ENCODE data around the gene SETD3.

SETD3 gene

DNA sequence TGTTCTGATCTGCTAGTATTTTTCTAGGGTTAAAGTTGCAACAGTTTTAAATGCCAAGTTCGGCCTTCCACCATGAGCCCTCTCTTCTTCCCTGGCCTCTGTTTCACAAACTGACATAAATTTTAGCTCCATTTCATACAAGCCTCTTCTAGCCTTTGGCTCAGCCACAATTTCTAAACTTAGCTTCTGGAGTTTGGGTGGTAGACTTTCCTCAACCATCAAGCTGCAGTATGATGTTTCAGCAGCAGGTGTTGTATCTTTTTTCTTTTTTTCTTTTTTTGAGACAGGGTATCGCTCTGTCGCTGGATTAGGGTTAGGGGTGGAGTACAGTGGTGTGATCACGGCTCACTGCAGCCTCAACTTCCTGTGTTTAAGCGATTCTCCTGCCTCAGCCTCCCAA is 29.4 kb downstream of the SETD3 start:
- no peak for DNase-seq

DNA sequence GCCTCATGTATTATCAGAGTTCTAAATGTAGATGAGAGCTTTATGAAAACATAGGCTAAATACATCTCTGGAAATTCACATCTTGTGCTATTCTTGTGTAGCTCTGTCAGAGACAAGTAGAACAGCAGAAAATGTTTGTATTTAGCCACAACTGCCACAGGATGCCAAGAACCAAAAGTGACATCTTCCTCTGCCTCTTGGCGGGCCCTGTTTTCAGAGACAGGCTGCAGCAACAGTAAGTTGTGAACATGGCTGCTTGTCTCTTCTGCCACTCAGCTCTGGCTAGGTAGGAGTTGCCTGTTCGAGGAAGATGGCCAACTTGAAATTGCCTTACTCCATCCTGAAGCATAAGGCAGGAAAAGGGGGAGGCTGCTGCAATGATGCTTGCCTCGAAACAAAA is 30.4 kb downstream of the SETD3 start:
- DNase-seq = no peak

DNA sequence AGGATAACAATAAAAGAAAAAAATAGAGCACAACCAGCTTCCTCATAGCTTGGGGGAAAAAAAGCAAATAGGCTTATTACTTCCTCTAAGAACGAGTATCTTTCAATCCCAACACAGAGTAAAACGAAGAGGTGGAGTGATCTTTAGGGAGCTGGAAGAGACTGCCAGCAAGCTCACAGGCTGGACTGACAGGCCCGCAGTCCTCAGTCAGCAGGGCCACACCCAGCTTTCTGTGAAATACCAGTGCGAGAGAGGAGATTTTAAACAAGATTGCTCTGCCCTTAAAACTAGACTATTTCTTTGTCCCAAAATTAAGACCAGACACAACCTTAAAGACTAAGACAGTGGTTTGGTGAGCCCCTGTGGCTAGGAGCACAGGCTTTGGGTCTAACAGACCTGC is 32.9 kb downstream of the SETD3 start:
- DNase-seq = no peak

DNA sequence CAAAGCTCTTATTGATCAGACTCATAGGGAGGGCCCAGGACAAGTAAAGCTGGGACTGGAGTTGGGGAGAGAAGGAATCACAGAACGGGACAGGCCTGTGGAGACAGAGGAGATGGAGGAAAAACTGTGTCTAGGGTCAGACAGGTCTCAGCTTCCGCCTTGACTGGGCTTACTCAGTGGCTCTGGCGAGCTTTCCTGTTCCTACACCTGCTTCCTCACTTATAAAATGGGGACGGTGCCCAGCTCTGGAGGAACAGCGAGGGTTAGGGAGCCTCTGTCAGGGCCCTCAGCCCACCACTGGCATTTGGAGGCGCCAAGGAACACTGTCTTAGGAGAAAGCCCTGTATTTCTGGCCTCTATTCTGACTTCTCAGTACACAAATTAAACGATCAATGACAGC is 34.7 kb downstream of the SETD3 start:
- no peak for DNase-seq

DNA sequence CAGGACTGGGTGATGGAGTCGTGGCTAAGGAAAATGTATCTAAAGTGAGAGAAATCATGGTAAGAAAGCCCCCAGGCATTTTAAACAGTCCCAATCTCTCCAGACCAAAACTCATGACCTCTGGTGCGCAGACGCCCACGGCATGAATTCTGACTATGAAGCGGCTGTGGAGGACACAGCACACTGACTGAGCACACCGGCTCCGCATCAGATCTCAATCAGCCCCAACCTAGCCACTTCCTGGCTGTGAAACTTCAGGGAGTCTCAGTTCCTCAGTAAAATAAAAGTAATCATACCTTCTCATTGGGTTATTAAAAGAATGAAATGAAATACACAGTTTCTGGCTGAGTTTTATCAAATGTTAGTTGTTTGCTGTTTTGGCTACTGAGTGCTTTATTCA is 38.7 kb downstream of the SETD3 start:
- no peak for DNase-seq

DNA sequence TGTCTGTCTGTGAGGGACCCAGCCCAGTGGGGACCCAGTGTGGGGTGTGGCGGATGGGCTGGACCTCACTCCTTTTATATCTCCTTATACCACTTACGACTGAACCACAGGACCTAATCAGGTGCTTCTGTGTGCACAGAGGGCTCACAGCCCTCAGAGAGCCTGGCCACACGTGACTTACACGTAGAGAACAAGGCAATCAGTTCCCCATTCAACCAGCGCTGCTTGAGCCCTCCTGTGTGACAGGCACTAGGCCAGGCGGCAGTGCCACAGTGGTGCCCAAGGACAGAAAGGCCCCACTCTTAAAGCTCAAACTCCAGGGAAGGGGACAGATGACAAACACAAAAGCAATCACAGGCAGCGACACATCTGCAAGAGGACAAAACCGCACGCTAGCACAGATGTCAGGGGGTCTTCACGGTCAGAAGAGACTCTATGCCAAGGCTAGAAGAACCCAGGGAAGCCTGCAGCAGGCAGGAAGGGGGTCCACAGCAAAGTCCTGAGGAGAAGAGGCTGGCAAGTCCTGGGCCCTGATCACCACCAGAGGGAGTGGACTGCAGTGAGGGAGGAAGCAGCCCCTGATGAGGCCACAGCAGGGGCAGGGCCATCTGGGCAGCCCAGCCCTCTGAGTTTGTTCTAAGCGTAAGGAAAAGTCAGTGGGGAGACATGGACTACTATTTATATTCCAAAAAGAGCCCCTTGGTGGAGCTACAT is 39.3 kb downstream of the SETD3 start:
- DNase-seq = no peak

DNA sequence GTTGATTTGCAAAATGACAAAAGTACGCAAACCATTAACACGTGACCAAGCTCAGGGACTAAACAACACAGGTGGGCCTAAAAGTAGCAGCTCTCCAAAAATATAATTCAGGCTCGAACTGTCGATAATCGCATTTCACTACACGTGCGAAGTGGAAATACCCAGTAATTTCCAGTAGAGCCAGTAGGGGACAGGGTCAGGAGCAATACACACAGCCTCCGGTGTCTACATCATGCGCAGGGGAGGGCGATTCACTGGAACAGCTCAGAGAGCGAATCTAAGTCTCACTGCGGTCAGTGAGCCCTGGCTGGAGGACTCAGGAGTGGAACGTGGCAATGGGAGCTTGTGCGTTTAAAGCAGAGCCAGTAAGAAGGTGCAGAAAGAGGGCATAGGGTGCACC is 40.4 kb downstream of the SETD3 start:
- DNase-seq = no peak

DNA sequence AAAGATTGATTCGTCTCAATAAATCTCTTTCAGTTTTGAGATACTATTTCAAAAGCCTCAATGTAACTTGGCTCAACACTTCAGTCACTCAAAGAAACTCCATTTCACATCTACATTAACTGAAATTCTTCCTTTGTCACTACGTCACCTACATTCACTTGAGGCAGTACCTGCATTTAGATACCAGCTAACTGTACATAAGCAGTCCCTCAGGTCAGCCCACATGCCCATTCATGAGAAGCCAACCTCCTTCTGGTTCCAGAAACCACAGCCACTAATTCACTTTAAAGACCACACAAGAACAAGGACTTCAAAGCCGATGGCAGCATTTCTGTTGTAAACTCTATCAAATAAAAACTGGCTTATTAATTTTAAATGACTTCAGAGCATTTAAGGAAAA is 43.0 kb downstream of the SETD3 start:
- no peak for DNase-seq

DNA sequence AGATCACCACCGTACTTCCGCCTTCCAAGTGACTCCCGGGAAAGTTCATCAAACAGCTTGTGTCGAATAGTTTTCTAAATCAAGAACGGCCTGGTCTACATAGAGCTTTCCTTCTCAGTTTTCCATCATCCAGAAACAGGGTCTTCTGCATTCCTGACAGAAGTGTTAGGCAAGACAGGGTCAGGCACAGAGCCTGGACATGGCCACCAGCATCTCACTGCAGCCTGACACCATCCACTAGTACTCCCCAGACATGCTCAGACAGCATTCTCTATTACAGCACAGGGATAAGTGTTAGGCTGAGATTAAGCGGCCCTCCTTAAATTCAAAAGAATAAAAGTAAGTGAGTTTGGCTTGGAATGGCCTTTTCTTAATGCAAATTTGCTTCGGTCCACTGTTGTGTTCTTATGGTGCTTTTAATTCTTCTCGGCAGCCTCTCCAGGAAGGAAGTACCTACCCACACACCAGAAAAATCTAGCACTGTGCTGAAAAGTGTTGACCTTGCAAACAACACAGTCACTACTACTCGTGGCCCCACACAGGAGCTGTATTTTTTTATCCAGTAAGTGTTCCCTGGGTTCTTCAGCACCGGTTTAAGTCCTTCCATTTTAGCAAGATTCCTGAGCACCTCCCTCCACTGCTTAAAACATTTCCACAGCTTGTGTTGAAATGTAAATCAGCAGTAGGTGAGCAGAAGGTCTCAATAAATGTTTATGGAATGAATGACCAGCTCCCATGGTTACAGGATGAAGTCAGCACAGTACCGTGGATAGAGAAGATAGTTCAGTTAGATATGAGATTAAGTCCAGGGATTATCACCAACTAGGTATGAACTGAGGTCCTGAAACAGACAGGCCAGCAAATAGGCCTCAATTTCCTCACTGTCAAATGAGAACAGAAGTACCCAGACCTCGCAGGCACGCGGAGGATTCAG is 44.1 kb downstream of the SETD3 start:
- DNase-seq = no peak

DNA sequence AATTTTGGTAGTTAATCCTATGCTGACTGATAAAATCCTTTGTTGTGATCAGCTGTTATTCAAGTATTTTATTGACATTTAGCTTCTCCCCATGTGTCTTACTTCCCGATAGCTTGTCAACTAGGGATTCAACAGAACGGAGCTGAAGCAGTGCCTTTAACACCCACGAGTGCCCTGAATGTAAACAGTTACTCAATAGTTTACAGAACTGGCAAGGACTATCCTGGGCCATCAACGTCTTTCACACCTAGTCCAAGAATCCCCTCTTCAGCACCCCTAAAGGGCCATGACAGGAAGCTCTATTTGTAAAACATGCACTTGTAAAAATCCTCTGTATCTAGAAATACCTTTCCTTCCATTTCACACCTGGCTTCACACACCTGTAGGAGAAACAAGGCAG is 45.3 kb downstream of the SETD3 start:
- DNase-seq = no peak

DNA sequence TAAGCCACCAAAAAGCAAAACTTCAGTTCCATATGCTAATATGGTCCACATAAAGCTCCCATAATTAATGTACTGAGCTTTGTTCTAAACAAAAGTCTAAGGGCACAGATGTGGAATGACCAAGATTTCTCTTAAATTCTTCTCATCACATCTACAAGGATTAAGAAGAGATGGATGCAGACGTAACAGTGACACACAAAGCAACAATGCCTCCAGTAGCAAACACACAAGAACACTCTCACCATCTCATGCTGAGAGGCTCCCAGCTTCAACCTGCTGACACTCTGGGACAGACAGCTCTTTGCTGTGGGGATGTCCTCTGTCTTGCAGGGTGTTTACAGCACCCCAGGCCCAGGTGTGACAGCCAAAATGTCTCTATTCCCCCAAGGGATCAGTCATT is 48.2 kb downstream of the SETD3 start:
- DNase-seq = no peak

DNA sequence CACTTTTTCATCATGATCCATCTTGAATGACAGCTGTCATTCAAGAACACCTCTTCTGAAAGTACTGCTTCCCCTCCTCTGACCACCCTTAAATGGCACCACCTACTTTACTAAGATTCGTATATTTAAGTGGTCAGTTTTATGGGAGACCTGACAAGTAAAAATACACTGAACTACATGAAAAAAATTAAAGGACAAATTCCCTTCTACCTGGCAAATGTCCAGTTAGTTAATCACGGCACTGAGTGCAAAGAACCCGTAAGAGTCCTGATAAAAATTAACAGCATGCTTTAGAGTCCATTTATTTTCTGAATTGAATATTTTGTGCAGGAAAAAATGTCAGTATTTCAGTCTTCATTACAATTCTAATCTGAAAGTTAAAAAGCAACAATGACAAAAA is 48.7 kb downstream of the SETD3 start:
- DNase-seq = no peak

DNA sequence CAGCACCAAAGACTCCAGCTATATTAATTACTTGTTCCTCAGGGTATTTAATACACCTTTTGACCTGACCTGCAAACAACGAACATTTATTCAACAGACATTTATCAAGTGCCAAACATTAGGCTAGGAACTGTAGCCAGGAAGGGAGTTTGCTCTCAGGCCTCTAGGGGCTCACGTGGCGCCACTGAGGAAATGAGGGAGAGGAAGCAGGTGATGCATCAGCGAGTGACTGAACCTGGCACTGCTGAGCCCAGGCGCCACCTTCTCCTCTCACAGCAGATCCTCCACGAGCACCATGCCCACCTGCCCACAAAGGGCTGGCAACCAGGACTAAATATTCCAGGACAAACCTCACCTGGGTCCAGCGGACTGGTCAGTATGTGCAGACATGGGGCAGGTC is 50.2 kb downstream of the SETD3 start:
- DNase-seq = no peak

DNA sequence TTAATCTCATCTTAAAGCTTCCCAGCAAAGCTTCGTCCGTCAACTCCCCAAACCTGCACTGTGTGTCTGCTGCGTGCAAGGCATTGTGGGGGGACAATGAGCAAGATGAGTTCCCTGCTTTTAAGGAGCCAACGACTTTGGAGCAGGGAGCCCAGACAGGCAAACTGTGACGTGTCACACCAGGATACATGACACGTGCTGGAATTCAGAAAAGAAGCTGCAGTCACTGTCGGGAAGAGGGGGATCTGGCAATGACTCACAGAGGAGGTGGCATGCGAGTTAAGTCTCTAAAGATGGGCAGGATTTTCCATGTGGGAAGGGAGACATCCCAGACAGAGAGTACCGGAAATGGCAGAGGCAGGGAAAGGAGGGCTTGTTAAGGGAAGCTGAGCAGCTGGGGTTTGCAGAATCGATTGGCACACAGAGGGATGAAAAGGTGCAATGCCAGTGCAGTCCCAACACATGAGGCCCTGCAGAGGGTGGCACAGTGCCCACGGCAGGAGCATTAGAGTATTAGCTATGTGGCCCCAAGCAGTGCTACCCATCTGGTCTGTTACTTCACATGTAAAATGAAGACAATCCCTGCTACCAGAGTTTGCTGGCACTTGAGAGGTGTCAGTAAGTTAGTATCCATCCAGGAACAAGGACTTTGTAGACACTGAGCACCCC is 52.9 kb downstream of the SETD3 start:
- no peak for DNase-seq

DNA sequence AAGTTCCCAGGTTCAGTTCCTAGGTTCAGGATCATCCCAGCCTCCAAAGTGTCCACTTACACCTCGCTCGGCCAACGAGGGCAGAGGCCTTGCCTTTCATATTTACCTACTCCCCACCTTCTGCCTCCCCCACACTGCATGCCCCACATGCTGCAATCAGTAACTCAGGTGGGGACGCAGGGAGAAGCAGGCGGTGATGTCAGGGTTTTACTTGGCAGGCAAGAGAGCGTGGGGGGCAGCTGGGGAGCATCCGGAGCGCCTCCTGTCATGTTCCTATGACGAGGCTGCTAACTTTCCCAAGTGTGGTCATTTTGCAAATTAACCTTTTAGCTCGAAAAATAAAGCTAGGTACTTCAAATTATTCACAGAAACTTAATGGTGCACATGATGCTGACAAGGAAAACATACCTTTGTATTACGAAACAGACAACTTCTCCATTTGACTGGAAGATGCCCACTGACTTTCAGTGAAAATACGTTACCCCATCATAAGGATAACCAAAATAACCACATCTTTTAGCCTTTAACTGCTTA is 53.8 kb downstream of the SETD3 start:
- no peak for DNase-seq

DNA sequence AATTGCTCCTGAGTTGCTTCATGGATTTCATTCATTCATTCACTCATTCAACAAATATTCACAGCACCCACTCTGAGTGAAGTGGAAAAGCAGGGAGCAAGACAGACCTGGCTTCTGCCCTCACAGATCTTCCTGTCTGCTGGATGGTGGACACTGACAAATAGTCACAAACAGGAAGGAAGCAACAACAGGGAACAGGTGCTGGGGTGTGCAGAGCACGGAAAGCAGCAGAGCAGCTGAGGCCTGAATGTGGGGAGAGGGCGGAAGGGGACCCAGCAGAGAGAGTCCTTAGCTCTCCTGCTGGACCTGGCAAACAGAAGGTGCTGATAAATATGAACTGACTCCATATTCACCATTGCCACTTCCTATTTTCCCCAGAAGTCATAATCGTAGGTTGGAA is 54.4 kb downstream of the SETD3 start:
- no peak for DNase-seq

DNA sequence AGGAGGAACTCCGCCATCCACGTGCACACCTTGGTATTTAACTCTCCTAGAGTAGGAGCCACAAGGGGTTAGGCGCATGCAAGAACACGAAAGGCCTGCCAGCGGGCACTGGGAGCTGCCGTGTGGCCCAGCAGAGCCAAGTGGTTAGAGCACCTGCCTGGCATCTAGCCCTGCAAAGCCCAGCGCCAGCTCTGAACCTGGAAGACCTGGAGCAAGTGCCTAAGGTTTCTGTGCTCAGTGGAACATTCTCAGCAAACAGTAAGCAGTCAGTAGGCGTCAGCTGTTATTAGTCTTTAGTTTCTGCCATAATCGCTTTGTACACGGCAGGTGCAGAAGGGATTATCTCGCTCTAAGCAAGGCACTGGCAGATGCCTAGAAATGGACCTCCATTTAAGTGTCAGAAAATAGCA is 55.4 kb downstream of the SETD3 start:
- no peak for DNase-seq

DNA sequence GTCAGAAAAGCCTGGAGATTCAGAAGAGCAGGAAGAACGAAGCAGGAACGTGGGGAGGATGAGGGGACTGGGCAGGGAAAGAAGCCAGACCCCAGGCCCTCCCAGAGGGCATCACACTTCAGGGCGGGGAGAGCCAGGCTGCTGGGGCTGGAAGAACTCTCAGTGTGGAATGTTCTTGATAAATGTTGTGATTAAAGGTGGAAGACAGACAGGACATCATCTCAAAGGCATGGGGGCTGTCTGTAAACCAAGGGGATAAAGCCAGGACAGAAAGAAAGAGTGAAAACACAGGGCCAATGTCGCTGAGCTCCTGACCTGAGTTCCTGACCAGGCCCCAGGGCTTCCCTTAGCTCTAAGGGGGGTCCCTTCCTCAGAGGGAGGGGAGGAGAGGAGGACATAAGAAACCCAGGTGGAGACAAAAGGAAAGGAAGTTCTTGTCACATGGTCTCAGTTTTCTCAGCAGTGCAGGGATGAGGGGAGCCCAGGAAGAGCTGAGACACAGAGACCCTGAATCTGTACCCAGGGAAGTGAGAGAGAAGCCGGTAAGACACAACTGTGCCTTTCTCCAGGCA is 56.3 kb downstream of the SETD3 start:
- no peak for DNase-seq

DNA sequence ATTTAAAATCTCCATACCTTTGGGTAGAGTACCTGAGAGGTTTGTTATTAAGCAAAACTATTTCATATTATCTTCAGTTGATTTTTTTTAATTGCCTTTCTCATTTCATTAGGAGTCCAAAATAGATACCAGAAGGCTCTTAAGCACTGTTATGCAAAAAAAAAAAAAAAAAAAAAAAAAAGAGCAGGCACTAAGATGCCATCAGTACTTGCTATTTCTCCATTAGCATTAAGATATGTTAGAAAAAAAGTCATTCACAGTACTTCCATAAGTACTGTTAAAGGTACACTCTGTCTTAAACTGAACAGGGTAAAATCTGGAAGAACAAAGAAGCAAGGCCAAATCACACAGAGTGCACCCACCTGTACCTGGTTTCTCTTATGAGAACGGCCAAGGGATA is 57.2 kb downstream of the SETD3 start:
- DNase-seq = no peak

DNA sequence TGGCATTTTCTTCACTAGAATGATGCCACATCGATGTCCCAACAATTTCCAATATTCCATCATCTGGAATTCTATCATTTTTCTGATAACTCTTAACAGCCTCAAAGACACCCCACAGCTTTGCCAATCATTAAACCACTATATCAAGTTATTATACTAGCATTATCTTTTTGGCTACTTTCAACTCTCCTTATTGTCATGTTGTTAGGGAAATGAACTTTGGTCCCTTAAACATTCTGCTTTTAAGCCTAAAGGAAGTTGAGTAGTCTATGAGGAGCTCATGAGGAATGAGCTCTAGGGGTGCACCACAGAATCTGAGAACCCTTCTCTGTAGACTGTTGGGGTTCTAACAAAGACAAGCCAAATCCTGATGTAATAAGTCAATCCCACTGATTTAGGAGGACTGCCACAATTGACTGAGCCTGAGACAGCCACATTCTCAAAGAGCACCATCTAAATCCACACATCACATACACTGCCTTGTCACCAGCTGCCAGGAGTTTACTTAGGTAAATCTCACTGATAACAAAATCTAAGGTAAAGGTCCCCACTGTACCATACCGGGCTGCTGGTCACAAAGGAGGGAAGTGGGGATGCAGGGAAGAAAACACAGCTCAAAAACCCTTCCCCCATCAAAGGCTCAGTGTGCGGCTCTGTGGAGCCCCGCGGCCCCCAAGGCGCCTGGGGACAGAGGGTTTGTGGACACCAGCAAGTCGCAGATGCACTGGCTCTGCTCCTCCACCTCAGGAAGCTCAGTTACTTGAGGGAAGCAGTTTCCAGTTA is 58.2 kb downstream of the SETD3 start:
- no peak for DNase-seq

DNA sequence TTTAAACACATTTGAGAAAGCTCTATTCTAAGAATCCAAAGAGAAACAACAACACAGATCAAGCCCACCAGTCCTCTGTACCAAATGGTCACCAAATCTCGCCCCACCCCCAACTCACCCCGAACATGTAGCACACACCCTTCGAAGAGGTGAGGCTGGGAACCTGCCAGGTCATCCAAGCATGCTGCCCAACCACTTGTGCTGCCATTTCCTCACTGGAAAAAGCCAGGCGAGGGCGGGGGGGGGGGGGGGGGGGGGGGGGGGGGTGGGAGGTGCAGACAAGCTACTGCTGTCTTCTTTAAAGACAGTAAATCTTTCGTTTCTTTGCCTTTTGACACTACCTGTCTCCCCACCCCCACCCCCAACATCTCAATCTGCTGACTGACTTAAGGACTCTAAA is 59.9 kb downstream of the SETD3 start:
- no peak for DNase-seq

DNA sequence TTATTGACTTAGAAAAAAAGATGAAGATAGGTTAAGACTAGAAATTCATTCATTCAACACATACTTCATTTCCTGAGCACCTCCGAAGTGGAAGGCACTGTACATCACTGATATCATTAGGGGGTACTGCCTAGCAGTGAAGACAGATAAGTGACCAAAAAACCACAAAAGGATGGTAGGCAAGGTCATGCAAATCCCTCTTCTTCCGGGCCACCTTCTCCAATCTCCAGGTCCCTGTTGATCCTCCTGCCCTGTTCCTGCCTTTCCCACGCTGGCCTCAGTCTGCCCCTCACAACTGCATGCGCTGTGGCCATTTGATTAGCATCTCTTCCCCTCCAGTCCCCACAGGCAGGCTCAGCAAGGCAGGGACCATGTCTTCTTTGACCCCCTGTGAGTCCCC is 60.8 kb downstream of the SETD3 start:
- DNase-seq = no peak

DNA sequence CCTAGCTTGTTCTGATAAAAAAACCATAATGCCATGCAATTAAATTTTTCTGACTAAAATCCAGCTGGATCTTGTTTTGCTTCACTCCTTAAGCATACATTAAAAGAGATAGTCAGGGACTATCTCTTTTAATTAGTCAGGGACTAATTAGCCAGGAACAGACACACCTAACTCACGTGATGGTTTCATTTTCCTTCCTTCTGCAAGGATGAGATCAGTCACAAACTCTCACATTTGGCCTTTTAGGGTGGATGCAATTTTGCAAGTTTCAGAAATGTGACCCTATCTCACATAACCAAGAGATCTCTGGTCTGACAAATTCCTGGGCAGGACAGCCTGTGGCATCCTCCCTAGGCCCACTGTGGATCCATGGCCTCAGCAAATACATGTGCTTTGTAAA is 62.4 kb downstream of the SETD3 start:
- DNase-seq = no peak
